Motor neuron (in vitro differentiated cells): ENCODE results near the gene FBLN2. TPM values are rescaled to one million over a fixed set of nuclear protein-coding genes. Genes with fewer than 3 reads are reported as not detected.

Experiments used
- ATAC-seq, 8 experiments: fragments of 200-7000 bp; cut with Tn5 transposase; replicated peaks in 6 of 8; 2 replicates each; pipeline ENCODE4 v1.8.0; 2021; ENCODE audit warnings: mild to moderate bottlenecking in 8 of 8, moderate library complexity in 8 of 8
- H3K27ac ChIP-seq, 2 donors: fragments of 250-450 bp; sonication (Bioruptor Pico); 2 replicates each; pipeline ENCODE4 v1.9.0; 2021; ENCODE audit warnings: antibody characterized with exemption in 2 of 2, mild to moderate bottlenecking in 2 of 2, moderate library complexity in 1 of 2
- H3K4me1 ChIP-seq, 2 donors: fragments of 250-450 bp; sonication (Bioruptor Pico); replicated peaks in 1 of 2; 2 replicates each; pipeline ENCODE4 v1.6.1; 2021; ENCODE audit warnings: antibody characterized with exemption in 2 of 2, mild to moderate bottlenecking in 2 of 2, moderate library complexity in 1 of 2
- H3K4me3 ChIP-seq, 5 donors: fragments of 250-450 bp; sonication (Bioruptor Pico); 2 replicates each; pipeline ENCODE4 v1.9.0; 2021; ENCODE audit warnings: antibody characterized with exemption in 5 of 5, mild to moderate bottlenecking in 5 of 5, moderate library complexity in 4 of 5
- WGBS, 10 experiments: fragments of 450-650 bp; shearing (Covaris generic); methylation state at CpG; one replicate each; pipeline ENCODE4 v1.0.0; 2022; 5-methylcytosine and 5-hydroxymethylcytosine counted together
- in situ Hi-C, 9 experiments: fragments of 400-800 bp; cut with MboI; loops; one replicate each; pipeline ENCODE4 v1.15.0; 2021; ENCODE audit warnings: low sequenced_read_pairs in 9 of 9, low pct_unique_long_range_greater_than_20kb in 2 of 9; ENCODE audit not compliant: unreplicated experiment in 9 of 9
- total RNA-seq, 8 experiments: library from RNA; unstranded; fragments of 300-600 nt; gene quantifications; 2 replicates each; pipeline versions ENCODE4 v1.2.3 to v1.2.4, GENCODE V29; 2022

Gene FBLN2
- total RNA-seq, 8 experiments from 2014 or later, result 1.2 to 263 (median 9.4) TPM

DNA sequence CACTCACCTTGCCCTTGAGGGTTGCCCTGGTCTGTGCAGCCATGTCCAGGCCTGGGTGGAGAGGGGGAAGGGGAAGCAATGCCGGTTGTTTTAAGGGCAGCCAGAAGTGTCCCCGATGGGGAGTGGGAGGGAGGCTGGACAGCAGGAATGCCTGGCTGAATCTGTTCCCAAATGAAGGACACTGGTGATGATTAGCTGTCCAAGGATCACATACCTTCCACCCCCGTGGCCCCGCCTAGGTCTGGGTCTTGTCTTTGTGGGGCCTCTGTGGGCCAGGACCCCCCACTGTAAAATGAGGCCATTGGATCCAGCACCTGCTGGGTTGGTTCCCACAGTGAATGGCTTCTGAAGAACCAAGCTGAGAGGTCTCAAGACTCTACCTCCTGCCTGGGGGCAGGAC lies 71.4 kb downstream of the FBLN2 start:
- WGBS, 10 experiments, result 72 to 82% methylated on average over 2 of the region's 4 CpGs; no CpG with 5 or more reads in 8 of the 10 experiments
- H3K27ac ChIP-seq, result no peak overlapping the region
- H3K4me1 ChIP-seq, result peaks cover 5 to 14% of the 10 kb centered on the region in 2 donors
- no peak overlapping the region for H3K4me3 ChIP-seq
- no peak for ATAC-seq
- in situ Hi-C loops, result no loop called here

DNA sequence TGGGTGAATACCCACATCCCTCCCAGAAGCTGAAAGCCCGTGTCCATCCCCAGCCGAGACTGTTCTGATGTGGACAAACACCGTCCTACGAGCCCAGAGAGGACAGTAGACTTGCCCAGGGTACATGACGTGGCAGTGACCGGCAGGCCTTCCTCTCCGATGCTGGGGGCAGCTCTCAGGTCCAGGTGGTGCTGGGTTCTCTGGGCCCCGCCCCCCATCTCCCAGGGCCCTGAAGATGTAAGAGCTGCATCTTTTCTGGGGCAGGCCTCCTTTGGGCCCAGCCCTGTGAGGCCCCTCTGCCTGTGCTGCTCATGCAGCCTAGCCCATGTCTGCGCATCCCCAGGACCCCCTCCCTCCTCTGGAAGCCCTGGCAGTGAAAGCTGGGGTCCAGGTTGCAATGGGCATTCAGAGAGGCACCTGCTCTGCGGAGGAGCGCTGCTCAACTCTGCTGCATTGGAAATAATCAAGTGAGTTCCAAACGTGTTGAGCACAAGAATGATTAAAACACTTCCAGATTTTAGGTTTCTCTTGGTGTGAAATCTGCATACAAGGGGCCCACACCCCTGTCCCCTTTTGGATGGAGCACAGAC lies 71.9 kb downstream of the FBLN2 start:
- no peak overlapping the region for H3K27ac ChIP-seq
- H3K4me3 ChIP-seq, result no peak overlapping the region
- WGBS, 10 experiments, result 85 to 93% (median 90%) methylated on average over 4 to 8 of the region's 12 CpGs; no CpG with 5 or more reads in 7 of the 10 experiments
- in situ Hi-C loops, result no loop called here
- ATAC-seq, result no peak
- H3K4me1 ChIP-seq, result peaks cover 5 to 14% of the 10 kb centered on the region in 2 donors

DNA sequence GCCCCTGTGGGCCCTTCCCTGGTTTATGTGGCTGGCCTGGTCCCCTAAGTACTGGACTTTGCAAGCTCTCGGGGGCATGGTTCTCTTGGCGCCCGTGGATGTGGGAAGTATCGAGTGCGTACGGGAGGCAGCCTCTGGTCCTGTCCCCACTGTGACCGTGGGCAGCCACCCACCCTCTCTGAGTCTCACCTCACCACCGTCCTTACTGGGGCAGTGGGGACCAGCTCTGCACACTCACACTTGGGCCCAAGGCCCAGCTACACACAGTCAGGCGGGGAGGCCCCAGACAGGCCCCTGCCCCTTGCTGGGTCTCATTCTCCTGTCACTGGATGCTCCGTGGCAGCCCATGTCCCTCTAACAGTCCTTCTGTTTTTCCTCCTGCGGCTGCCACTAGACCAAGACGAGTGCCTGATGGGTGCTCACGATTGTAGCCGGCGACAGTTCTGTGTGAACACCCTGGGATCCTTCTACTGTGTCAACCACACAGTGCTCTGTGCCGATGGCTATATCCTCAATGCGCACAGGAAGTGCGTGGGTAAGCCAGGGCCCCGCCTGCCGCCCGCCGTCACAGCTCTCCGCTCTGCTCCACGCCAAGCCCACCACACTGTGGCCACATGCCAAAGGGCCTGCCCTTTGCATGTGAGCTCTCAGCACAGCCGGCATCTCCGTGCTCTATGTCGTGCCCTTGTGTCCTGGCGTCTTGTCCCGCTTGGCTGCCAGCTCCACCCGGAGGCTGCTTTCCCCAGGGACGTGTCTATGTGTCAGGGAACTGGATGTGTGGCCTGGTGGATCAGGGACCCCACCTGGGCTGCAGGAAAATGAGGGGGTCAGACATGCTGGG lies 72.7 kb downstream of the FBLN2 start:
- Histone ChIP-seq H3K4me3 (no peak overlapping the region), H3K27ac (no peak overlapping the region), H3K4me1 (peaks cover 5 to 14% of the 10 kb centered on the region in 2 donors)
- in situ Hi-C loops, result no loop called here
- 40 to 90% (median 81%) methylated on average over 1 to 14 of the region's 31 CpGs; no CpG with 5 or more reads in 6 of the 10 experiments for WGBS, 10 experiments
- peak in 2 of 8 experiments; percentile 21 to 29 for ATAC-seq

DNA sequence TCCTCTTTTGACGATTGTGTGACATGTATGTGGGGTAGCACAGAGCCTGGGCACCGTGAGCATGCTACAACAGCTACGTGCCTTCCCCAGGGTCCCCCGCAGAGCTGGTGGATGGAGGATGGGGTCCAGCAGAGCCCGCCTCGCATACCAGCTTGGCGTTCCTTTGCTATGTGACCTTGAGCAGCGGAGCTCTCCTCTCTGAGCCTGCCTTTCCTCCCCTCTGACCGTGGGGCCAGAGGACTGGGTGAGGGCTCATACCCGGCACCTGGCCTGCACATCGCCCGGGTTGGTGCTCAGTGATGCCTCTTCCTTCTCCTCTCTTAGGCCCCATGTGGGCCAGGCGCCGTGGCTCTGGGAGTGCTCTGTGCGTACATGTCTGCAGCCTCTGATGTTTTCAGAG lies 73.4 kb downstream of the FBLN2 start:
- WGBS, 10 experiments, result 89 to 100% (median 99%) methylated on average over 1 to 7 of the region's 15 CpGs; no CpG with 5 or more reads in 6 of the 10 experiments
- no peak for ATAC-seq
- Histone ChIP-seq H3K4me1 (peaks cover 5 to 14% of the 10 kb centered on the region in 2 donors), H3K4me3 (no peak overlapping the region), H3K27ac (no peak overlapping the region)
- in situ Hi-C loops, result no loop called here

DNA sequence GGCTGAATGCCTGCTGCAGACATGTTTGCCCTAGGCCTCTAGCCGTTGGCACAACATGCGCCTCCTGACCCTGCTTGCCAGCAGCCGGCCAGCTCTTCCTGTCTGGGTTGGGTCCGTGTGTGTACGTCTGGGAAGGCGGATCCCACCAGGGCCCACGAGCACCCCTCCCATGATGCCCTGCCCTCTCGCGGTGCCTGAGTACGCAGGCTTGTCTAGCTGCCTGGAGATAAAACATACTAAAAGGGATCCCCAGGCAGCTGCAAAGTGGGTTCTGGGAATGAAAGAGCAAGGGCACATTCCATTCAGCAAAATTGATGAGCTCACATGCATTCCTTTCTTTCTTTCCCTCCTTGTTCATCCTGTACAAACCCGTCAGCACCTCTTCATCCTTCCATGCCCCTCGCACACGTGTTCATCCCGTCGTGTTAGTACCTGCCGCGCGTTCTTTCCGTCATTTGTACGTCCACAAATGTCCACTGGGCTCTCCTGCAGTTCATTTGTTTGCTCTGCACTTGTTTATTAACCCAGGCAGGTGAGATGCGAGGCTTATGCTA lies 74.3 kb downstream of the FBLN2 start:
- ATAC-seq, result peak; percentile 27 to 95 (median 76)
- in situ Hi-C loops, result no loop called here

DNA sequence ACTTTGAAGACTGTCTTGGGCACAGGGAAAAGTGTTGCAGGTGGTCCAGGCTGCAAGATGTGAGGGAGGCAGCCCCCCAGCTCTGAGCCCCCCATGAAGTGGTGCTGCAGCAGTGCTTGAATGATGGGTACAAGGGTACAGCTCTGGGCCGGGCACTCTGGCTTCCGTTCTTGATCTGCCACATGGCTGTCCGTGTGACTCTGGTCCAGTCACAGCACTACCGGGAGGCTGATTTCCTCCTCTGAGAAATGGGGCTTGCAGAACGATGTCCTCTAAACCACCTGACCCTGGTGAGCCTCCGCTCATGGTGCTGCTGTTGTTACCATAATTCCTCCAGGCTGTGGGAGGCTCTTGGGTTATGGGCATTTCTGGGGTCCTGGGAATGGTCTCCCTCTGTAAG lies 75.1 kb downstream of the FBLN2 start:
- 80 to 100% (median 96%) methylated on average over 1 to 4 of the region's 6 CpGs; no CpG with 5 or more reads in 5 of the 10 experiments for WGBS, 10 experiments
- Histone ChIP-seq H3K27ac (no peak overlapping the region), H3K4me1 (peaks cover 5 to 14% of the 10 kb centered on the region in 2 donors), H3K4me3 (no peak overlapping the region)
- in situ Hi-C loops, result no loop called here
- no peak for ATAC-seq

More for the DNA sequence above, 74.3 kb downstream of the FBLN2 start:
- peak overlapping the region in 1 of 2 donors; percentile 17 for H3K27ac ChIP-seq
- no peak overlapping the region for H3K4me3 ChIP-seq
- WGBS, 10 experiments, result 55 to 100% (median 73%) methylated on average over 1 to 6 of the region's 21 CpGs; no CpG with 5 or more reads in 2 of the 10 experiments
- H3K4me1 ChIP-seq, result peaks cover 5 to 14% of the 10 kb centered on the region in 2 donors

DNA sequence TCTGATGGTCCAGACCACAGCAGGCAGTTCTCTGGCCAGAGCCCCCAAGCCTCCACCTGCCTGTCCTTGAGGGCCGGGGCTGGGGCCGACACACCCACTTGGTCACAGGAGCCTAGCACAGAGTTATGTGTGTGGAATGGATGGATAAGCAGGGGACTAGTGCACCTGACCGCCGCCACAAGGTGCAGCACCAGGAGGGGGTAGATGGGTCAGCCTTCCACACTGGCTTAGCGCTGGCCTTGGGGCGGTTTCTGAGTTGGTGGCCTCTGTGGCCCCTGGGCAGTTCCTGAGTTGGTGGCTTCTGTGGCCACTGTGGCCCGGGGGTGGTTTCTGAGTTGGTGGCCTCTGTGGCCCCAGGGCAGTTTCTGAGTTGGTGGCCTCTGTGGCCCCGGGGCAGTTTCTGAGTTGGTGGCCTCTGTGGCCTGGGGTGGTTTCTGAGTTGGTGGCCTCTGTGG lies 75.8 kb downstream of the FBLN2 start:
- in situ Hi-C loops, result loop anchor here in 5 of 9 experiments (25.0 kb wide), 2 partner anchors 137 to 537 kb away; partner anchors contain the start of gene HDAC11 (in 2 of the 5)
- H3K27ac ChIP-seq, result no peak overlapping the region
- ATAC-seq, result no peak
- H3K4me1 ChIP-seq, result peaks cover 5 to 13% of the 10 kb centered on the region in 2 donors
- WGBS, 10 experiments, result 93 to 100% (median 100%) methylated on average over 1 to 3 of the region's 8 CpGs; no CpG with 5 or more reads in 6 of the 10 experiments
- H3K4me3 ChIP-seq, result no peak overlapping the region

DNA sequence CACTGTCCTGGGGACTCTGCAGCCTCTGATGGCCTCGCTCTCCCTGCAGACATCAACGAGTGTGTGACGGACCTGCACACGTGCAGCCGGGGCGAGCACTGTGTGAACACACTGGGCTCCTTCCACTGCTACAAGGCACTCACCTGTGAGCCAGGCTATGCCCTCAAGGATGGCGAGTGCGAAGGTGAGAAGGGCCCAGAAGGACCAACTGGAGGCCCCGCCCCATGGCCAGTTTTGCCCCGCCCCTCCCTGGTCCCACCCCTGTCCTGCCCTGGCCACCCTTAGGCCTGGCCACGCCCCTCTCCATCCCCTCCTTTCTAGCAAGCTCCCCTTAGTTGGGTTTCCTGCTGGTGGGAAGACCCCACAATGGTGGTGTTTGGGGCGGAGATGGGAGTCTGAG lies 77.5 kb downstream of the FBLN2 start:
- H3K4me1 ChIP-seq, result peaks cover 5 to 13% of the 10 kb centered on the region in 2 donors
- 90% methylated on average over 4 of the region's 12 CpGs; no CpG with 5 or more reads in 9 of the 10 experiments for WGBS, 10 experiments
- in situ Hi-C loops, result loop anchor here in 5 of 9 experiments (25.0 kb wide), 2 partner anchors 139 to 539 kb away; partner anchors contain the start of gene HDAC11 (in 2 of the 5)
- ATAC-seq, result no peak
- H3K27ac ChIP-seq, result no peak overlapping the region
- H3K4me3 ChIP-seq, result no peak overlapping the region

DNA sequence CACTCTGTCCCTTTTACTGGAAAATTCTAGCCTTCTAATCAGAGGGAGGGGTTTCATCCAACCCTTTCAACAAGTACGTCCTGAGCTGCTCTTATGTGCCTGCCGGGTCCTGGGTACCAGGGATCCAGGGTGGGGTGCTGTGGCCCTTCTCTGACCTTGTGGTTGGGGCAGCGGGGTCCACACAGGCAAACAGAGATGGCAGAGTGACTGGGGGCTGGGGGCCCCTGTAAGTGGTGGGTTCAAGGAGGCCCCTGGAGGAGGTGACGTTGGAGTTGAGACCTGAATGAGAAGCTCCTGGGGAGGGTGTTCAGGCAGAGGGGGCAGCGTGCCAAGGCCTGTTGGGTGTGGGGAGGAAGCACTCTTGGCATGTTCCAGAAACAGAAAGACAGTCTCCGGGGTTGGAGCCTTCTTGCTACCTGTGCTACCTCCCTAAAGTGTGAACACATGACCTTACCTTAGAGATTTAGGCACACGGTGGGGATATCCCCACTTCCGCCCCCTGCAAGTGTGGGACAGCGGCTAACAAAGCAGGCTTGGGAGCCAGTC lies 78.1 kb downstream of the FBLN2 start:
- WGBS, 10 experiments, result 70 to 100% (median 90%) methylated on average over 1 to 3 of the region's 9 CpGs; no CpG with 5 or more reads in 5 of the 10 experiments
- in situ Hi-C loops, result loop anchor here in 5 of 9 experiments (25.0 kb wide), 2 partner anchors 140 to 540 kb away; partner anchors contain the start of gene HDAC11 (in 2 of the 5)
- Histone ChIP-seq H3K4me1 (peaks cover 5 to 13% of the 10 kb centered on the region in 2 donors), H3K4me3 (no peak overlapping the region), H3K27ac (no peak overlapping the region)
- ATAC-seq, result no peak

DNA sequence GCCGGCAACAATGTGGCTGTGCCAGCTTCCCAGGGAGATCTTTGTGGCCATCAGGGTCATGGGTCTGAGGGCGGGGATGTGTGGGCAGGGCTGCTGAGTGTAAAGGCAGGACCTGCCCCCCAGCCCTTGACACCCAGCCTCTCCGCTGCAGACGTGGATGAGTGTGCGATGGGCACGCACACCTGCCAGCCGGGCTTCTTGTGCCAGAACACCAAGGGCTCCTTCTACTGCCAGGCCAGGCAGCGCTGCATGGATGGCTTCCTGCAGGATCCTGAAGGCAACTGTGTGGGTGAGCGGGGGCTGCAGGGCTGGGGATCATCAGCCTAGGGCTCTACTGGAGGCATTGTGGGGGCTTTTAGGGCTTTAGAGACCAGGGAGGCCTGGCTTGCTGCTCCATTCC lies 78.8 kb downstream of the FBLN2 start:
- H3K27ac ChIP-seq, result no peak overlapping the region
- no peak overlapping the region for H3K4me3 ChIP-seq
- ATAC-seq, result no peak
- WGBS, 10 experiments, result 85 to 100% (median 95%) methylated on average over 1 to 3 of the region's 9 CpGs; no CpG with 5 or more reads in 6 of the 10 experiments
- peaks cover 4 to 8% of the 10 kb centered on the region in 2 donors for H3K4me1 ChIP-seq
- in situ Hi-C loops, result loop anchor here in 5 of 9 experiments (25.0 kb wide), 2 partner anchors 140 to 540 kb away; partner anchors contain the start of gene HDAC11 (in 2 of the 5)

DNA sequence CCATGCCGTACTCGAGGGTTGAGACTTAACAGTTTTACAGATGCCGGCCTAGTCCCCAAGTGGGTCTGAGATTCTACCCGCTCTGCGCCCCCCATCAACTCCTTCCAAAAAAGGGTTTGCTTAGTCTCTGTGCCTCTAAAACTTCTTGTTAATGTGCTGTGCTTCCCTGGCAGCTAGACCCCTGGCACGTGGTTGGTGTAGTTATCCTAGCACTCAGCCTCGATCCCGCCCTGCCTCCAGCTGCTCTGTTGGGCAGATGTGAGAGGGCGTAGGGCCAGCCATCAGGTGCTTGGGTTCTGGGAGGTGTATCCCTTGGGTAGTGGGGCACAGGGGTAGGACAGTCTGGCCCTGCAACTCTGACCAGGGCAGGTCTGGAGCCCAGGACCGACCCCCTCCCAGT lies 79.5 kb downstream of the FBLN2 start:
- in situ Hi-C loops, result loop anchor here in 5 of 9 experiments (25.0 kb wide), 2 partner anchors 141 to 541 kb away; partner anchors contain the start of gene HDAC11 (in 2 of the 5)
- peaks cover 0 to under 1% of the 10 kb centered on the region in 2 donors for H3K4me1 ChIP-seq
- no peak for ATAC-seq
- WGBS, 10 experiments, result 93% methylated on average over 6 of the region's 10 CpGs; no CpG with 5 or more reads in 9 of the 10 experiments
- H3K27ac ChIP-seq, result no peak overlapping the region
- H3K4me3 ChIP-seq, result no peak overlapping the region

DNA sequence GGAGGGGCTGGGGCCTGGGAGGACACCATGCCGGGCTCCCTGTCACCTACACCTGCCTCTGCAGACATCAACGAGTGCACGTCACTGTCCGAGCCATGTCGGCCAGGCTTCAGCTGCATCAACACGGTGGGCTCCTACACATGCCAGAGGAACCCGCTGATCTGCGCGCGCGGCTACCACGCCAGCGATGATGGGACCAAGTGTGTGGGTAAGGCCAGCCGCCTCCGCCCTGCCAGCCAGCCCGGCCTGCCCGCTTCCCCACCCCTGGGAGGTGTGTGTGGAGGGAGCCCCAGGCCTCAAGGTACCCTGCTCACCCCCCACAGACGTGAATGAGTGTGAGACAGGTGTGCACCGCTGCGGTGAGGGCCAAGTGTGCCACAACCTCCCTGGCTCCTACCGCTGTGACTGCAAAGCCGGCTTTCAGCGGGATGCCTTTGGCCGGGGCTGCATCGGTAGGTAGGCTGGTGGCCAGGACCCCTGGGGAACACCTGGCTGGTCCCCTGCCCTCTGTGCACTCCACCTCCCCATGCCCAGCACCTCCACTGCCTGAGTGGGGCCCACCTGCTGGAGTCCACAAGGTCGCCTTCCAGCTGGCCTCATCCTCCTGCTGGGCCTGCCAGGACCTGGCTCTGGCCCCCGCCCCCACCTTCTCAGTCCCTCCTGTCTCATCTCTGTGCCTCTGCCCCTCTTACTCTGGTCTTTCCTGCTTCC lies 80.1 kb downstream of the FBLN2 start:
- Histone ChIP-seq H3K4me3 (no peak overlapping the region), H3K27ac (no peak overlapping the region), H3K4me1 (no peaks in the 10 kb centered on the region)
- in situ Hi-C loops, result loop anchor here in 5 of 9 experiments (25.0 kb wide), 2 partner anchors 142 to 542 kb away; partner anchors contain the start of gene HDAC11 (in 2 of the 5)
- no peak for ATAC-seq
- 80% methylated on average over 2 of the region's 27 CpGs; no CpG with 5 or more reads in 9 of the 10 experiments for WGBS, 10 experiments
